Peyer's patch (tissue), 4 donors: ENCODE measurements around the gene GALNT8.

Source experiments
- POLR2A ChIP-seq, 2 donors: fragments of 450-650 bp; IDR thresholded peaks; one replicate each; pipeline ENCODE4 v1.5.1; 2017; ENCODE audit warnings: antibody characterized with exemption in 2 of 2, mild to moderate bottlenecking in 2 of 2, moderate library complexity in 2 of 2
- TF ChIP-seq, protein P1 (sequence below), 6 experiments: fragments of 450-650 bp in 4 of 6; fragments of 200-600 bp in 2 of 6; sonication (generic) in 1 of 6; IDR thresholded peaks; one replicate each; pipeline ENCODE4 v1.5.1; 2017 to 2019; ENCODE audit warnings: antibody characterized with exemption in 6 of 6, mild to moderate bottlenecking in 3 of 6, moderate library complexity in 1 of 6

DNA sequence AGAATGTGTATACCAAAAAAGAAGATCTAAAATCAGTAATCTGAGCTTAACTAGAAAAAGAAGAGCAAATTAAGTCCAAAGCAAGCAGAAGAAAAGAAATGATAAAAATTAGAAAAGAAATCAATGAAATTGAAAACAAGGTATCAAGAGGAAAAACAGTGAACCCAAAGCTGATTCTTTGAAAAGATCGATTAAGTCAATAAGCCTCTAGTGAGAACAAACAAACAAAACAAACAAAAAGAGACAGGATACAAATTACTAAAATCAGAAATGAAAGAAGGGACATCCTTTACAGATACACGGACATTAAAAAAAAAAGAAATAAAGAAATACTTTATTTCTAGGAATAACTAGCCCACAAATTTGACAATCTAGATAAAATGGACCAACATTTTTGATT, 12.9 kb upstream of the GALNT8 start:
- TF ChIP-seq POLR2A (IDR thresholded peaks at IDR 0.05) = no peak
- TF ChIP-seq, protein P1, sequence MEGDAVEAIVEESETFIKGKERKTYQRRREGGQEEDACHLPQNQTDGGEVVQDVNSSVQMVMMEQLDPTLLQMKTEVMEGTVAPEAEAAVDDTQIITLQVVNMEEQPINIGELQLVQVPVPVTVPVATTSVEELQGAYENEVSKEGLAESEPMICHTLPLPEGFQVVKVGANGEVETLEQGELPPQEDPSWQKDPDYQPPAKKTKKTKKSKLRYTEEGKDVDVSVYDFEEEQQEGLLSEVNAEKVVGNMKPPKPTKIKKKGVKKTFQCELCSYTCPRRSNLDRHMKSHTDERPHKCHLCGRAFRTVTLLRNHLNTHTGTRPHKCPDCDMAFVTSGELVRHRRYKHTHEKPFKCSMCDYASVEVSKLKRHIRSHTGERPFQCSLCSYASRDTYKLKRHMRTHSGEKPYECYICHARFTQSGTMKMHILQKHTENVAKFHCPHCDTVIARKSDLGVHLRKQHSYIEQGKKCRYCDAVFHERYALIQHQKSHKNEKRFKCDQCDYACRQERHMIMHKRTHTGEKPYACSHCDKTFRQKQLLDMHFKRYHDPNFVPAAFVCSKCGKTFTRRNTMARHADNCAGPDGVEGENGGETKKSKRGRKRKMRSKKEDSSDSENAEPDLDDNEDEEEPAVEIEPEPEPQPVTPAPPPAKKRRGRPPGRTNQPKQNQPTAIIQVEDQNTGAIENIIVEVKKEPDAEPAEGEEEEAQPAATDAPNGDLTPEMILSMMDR (IDR thresholded peaks at IDR 0.05) = no peak
